ENCODE measurements around the gene CASZ1.

GRCh38 chr1:10679496-10680220 lies 116.8 kb downstream of the CASZ1 start:
- TF ChIP-seq YY1 (IDR thresholded peaks at IDR 0.05; ENCODE audit: insufficient read depth, insufficient read length) (no peak), SUZ12 (IDR thresholded peaks at IDR 0.05; ENCODE audit: extremely low read depth, insufficient read depth, insufficient read length) (no peak), ZNF274 (IDR thresholded peaks at IDR 0.05; ENCODE audit: low read depth, low read length) (no peak)
